Body of pancreas (tissue), 4 donors: ENCODE data around the gene C5orf46.

ENCODE experiments used
- POLR2A ChIP-seq, 3 donors: fragments of 450-650 bp; IDR thresholded peaks; one replicate each; pipeline ENCODE4 v1.6.1; 2016; ENCODE audit warnings: antibody characterized with exemption in 3 of 3, mild to moderate bottlenecking in 2 of 3
- TF ChIP-seq, protein P1 (sequence below), 7 experiments: fragments of 450-650 bp in 4 of 7; fragments of 200-600 bp in 3 of 7; sonication (generic) in 3 of 7; IDR thresholded peaks; one replicate each; pipeline ENCODE4 v1.5.1; 2016 to 2019; ENCODE audit warnings: antibody characterized with exemption in 7 of 7

DNA sequence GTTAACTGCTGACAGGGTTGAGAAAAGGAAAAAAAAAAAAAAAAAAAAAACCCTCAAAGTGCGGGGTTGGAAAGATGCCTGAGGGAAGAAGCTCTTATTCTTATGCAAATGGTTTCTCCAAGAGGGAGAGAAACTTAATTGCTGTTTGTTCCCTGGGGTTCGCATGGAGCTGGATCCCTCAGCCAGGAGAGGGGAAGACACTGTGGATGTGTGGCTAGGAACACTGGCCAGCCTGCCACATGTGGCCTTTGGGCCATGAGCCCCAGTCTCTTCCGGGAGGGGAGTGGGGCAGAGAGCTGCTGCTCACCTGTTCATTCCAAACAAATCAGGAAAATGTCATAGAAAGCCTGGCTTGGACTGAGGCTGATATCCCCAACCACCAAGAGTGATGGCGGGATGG, 37.2 kb downstream of the C5orf46 start:
- no peak for TF ChIP-seq POLR2A (IDR thresholded peaks at IDR 0.05)
- TF ChIP-seq, protein P1, sequence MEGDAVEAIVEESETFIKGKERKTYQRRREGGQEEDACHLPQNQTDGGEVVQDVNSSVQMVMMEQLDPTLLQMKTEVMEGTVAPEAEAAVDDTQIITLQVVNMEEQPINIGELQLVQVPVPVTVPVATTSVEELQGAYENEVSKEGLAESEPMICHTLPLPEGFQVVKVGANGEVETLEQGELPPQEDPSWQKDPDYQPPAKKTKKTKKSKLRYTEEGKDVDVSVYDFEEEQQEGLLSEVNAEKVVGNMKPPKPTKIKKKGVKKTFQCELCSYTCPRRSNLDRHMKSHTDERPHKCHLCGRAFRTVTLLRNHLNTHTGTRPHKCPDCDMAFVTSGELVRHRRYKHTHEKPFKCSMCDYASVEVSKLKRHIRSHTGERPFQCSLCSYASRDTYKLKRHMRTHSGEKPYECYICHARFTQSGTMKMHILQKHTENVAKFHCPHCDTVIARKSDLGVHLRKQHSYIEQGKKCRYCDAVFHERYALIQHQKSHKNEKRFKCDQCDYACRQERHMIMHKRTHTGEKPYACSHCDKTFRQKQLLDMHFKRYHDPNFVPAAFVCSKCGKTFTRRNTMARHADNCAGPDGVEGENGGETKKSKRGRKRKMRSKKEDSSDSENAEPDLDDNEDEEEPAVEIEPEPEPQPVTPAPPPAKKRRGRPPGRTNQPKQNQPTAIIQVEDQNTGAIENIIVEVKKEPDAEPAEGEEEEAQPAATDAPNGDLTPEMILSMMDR (IDR thresholded peaks at IDR 0.05) = no peak
